Fibroblast of pulmonary artery (primary cell): ENCODE measurements around the gene KHDRBS2.

ENCODE experiments used
- DNase-seq: peaks from one replicate; pipeline ENCODE4 v3.0.0-alpha.2; 2010; ENCODE audit warnings: low read depth
- H3K4me3 ChIP-seq: replicated peaks from 2 replicates; pipeline ENCODE4 v1.5.1; 2011; ENCODE audit warnings: low read depth, mild to moderate bottlenecking, control low read depth, low read length, moderate library complexity
- TF ChIP-seq, protein P1 (sequence below): IDR thresholded peaks from 2 replicates; pipeline ENCODE4 v1.5.1; 2011; ENCODE audit warnings: mild to moderate bottlenecking, control low read depth, low read length, inconsistent platforms; ENCODE audit errors: missing control alignments

KHDRBS2 gene

DNA sequence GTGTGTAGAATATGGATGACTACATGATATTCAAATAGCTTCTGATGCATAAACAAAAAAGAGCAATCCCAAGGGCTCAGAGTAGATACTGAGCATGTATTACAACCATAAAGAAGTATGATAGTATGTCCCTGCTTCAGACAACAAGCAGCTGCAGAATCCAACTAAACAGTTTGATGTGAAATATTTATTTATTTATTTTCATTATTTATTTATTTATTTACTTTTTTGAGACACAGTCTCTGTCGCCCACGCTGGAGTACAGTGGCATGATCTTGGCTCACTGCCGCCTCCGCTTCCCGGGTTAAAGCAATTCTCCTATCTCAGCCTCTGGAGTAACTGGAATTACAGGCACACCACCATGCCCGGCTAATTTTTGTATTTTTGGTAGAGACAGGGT is 384.3 kb downstream of the KHDRBS2 start:
- TF ChIP-seq, protein P1, sequence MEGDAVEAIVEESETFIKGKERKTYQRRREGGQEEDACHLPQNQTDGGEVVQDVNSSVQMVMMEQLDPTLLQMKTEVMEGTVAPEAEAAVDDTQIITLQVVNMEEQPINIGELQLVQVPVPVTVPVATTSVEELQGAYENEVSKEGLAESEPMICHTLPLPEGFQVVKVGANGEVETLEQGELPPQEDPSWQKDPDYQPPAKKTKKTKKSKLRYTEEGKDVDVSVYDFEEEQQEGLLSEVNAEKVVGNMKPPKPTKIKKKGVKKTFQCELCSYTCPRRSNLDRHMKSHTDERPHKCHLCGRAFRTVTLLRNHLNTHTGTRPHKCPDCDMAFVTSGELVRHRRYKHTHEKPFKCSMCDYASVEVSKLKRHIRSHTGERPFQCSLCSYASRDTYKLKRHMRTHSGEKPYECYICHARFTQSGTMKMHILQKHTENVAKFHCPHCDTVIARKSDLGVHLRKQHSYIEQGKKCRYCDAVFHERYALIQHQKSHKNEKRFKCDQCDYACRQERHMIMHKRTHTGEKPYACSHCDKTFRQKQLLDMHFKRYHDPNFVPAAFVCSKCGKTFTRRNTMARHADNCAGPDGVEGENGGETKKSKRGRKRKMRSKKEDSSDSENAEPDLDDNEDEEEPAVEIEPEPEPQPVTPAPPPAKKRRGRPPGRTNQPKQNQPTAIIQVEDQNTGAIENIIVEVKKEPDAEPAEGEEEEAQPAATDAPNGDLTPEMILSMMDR, result no peak
- H3K4me3 ChIP-seq, result no peak overlapping the region
- no peak for DNase-seq

DNA sequence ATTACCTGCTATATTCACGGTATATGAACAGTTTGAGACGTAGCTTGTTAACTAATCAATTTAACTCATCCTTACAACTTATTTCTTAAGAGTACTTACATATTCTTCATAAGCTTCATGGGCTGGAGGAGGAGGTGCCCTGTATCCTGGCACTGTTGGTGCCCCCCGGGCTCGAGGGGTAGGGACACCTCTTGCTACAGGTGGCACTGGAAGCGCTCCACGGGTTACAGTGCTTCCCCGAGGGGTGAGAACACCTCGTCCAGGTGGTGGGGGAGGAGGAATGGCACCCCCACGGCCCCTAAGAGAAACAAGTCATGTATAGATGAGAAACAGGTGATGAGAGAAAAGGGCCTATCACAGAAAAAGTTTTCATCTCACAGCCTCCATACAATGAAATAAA is 391.5 kb downstream of the KHDRBS2 start:
- DNase-seq, result no peak
- TF ChIP-seq, protein P1, result no peak
- H3K4me3 ChIP-seq, result no peak overlapping the region

DNA sequence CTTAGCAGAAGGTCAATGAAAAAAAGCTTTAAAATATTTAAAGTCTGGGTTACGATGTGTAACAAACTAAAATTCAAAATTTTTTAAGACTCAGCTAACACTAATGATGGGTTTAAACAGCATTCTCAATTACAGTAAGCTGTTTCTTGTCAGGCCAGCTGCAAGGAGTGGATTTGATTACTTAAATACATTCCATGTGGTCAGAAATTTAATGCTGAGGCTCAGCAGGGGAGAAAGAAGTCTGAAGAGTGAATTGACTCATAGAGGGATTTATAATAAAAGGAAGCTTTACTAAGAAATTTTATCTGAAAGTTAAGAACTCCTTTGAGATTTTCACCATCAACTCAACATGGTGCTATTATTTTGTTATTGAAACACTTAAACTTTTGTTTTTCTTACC is 398.6 kb downstream of the KHDRBS2 start:
- TF ChIP-seq, protein P1, result no peak
- no peak overlapping the region for H3K4me3 ChIP-seq
- DNase-seq, result no peak

DNA sequence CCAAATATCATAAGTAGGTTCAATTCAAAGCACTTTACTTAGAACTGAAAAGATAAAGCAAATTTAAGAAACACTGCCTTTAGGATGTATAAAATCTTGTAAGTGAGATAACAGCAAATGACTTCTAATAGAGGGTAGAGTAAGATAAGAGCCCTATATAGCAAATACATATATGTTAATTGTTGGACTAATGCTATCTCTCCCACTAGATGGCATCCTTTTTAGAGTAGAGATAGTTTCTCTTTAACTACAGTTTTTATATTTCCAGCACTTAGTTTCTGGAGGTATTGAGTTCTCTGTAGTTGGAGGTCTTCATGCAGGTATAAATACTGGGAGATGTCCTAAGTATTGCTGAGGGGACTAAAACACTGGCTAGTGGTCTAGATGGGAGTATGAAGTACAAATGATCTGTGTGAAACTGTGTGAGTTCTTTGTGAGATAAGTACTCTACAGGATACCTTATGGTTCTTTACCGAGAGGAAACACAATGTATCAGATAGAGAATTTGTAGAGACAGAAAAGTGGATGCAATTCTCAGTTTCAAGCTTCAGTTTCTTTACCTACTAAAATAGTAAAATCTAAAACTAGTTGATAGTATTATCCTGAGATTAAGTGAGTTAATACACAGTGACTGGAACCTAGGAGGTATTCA is 399.3 kb downstream of the KHDRBS2 start:
- no peak for DNase-seq
- H3K4me3 ChIP-seq, result no peak overlapping the region
- TF ChIP-seq, protein P1, result no peak

DNA sequence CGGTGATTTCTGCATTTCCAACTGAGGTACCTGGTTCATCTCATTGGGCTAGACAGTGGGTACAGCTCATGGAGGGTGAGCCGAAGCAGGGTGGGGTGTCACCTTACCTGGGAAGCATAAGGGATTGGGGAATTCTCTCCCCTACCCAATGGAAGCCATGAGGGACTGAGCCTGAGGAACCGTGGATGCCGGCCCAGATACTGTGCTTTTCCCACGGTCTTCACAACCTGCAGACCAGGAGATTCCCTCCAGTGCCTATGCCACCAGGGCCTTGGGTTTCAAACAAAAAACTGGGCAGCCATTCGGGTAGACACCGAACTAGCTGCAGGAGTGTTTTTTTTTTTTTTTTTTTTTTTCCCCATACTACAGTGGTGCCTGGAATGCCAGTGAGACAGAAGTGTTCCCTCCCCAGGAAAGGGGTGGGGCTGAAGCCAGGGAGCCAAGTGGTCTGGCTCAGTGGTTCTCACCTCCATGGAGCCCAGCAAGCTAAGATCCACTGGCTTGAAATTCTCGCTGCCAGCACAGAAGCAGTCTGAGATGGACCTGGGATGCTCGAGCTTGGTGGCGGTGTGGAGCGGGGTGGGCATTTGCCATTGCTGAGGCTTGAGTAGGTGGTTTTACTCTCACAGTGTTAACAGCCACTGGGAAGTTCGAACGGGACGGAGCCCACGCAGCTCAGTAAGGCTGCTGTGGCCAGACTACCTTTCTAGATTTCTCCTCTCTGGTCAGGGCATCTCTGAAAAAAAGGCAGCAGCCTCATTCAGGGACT is 416.2 kb downstream of the KHDRBS2 start:
- no peak overlapping the region for H3K4me3 ChIP-seq
- TF ChIP-seq, protein P1, result no peak
- DNase-seq, result no peak

DNA sequence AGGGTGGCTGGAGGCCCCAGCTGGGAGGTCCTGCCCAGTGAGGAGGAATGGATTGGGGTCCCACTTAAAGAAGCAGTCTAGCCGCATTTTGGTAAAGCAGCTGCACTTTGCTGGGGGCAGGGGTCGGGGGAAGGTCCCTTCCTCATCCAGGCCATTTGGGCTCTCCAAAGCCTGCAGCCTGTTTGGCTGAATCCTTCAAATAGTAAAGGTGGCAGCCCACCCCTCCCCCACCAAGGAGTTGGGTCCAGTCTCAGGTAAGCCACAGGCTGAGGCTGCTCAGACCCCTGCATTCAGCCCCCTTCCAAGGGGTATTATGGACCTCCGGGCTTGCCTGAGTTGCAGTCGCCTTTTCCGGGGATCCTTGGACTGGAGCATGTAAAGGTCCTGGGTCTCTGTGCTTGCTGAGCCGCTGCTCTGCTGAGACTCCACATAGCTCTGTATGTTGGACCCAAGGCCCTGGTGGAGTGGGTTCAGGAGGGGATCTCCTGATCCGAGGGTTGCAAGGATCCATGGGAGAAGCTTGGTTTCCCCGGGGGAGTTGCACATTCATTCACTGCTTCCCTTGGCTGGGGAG is 417.4 kb downstream of the KHDRBS2 start:
- no peak for DNase-seq
- TF ChIP-seq, protein P1, result no peak
- H3K4me3 ChIP-seq, result no peak overlapping the region

DNA sequence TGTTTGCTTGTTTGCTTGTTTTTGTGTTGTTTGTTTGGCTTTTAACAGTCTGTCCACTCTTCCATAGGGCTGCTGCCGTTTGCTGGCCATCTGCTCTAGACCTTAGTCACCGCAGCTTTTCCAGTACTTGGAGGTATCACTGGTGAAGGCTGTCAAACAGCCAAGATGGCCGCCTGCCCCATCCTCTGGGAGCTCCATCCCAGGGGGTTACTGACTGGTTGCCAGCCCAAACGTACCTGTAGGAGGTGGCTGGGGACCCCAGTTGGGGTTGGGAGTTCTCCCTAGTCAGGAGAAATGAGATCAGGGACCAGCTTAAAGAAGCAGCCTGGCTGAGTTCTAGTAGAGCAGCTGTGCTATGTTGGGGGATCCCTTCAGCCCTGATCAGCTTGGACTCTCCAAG is 418.4 kb downstream of the KHDRBS2 start:
- no peak for DNase-seq
- H3K4me3 ChIP-seq, result no peak overlapping the region
- TF ChIP-seq, protein P1, result no peak
